Measurements from ENCODE around the gene SFT2D2.

Gene SFT2D2

GRCh38 chr1:168243636-168244212 lies 17.9 kb downstream of the SFT2D2 start:
- DNase-seq (ENCODE audit: low read depth, low spot score) = no peak
- ChIA-PET CTCF (interaction anchor here (0.6 to 1.5 kb wide), 3 partner anchors 9 to 98 kb away, joined by 3 to 6 read pairs (median 3); no protein-coding TSS in a partner anchor), POLR2A (no interaction called here)
- TF ChIP-seq, protein P1, sequence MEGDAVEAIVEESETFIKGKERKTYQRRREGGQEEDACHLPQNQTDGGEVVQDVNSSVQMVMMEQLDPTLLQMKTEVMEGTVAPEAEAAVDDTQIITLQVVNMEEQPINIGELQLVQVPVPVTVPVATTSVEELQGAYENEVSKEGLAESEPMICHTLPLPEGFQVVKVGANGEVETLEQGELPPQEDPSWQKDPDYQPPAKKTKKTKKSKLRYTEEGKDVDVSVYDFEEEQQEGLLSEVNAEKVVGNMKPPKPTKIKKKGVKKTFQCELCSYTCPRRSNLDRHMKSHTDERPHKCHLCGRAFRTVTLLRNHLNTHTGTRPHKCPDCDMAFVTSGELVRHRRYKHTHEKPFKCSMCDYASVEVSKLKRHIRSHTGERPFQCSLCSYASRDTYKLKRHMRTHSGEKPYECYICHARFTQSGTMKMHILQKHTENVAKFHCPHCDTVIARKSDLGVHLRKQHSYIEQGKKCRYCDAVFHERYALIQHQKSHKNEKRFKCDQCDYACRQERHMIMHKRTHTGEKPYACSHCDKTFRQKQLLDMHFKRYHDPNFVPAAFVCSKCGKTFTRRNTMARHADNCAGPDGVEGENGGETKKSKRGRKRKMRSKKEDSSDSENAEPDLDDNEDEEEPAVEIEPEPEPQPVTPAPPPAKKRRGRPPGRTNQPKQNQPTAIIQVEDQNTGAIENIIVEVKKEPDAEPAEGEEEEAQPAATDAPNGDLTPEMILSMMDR (IDR thresholded peaks at IDR 0.05; ENCODE audit: insufficient read depth, low read length, missing control alignments) = no peak
- H3K4me3 ChIP-seq (ENCODE audit: low read depth, low read length) = no peak overlapping the region

DNA sequence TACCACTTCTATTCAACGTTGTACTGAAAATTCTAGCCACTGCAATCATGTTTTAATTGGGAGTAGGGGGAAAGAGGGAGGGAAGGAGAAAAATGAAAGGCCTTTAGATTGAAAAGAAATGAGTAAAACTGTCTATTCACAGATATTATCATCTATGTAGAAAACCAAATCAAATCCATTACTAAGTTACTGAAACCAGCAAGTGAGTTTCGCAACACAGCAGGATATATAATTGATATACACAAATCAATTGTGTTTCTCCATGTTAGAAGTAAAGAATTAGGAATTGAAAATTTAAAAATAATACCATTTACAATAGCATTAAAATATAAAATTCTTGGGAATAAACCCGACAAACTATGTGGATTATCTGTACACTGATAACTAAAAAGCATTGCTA lies 19.2 kb downstream of the SFT2D2 start:
- CTCF ChIA-PET = interaction anchor here (1.5 to 2.0 kb wide), 2 partner anchors 10 to 100 kb away, joined by 3 to 15 read pairs; no protein-coding TSS in a partner anchor
- POLR2A ChIA-PET = no interaction called here
- TF ChIP-seq, protein P1 (IDR thresholded peaks at IDR 0.05; ENCODE audit: insufficient read depth, low read length, missing control alignments) = no peak
- H3K4me3 ChIP-seq (ENCODE audit: low read depth, low read length) = no peak overlapping the region
- DNase-seq (ENCODE audit: low read depth, low spot score) = no peak

- H3K4me3 ChIP-seq (ENCODE audit: low read depth, low read length) = no peak overlapping the region
- ChIA-PET CTCF (interaction anchor here (0.7 to 2.0 kb wide), 3 partner anchors 11 to 24 kb away, joined by 3 to 15 read pairs (median 3); no protein-coding TSS in a partner anchor), POLR2A (no interaction called here)
- TF ChIP-seq, protein P1 (IDR thresholded peaks at IDR 0.05; ENCODE audit: insufficient read depth, low read length, missing control alignments) = no peak
- DNase-seq (ENCODE audit: low read depth, low spot score) = no peak
These were observed 20.7 kb downstream of the SFT2D2 start for GRCh38 chr1:168246506-168246905.

DNA sequence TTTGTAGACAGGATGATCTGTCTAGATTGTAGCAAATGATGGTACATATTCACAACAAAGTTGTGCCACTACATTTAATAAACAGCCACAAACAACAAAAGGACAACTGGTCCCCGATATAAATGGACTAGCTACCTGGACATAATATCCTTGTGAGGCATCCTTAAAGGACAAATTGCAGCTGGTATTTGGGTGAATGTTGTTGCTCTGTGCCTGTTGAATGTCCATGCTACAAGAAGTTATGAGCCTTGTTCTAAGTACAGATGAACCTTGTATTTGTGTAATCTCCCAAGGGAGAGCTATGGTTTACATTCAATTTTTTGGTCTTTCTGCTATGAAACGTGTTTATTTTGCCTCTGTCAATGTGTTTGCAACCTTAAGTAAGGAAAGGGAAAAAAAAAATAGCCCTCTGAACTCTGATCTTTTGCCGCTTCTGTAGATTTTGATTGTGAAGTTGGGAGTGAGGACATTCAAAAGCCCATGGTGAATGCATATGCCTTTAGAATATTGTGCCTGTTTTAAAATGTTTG lies 26.5 kb downstream of the SFT2D2 start:
- POLR2A ChIA-PET = no interaction called here
- CTCF ChIA-PET = interaction anchor here (2.9 kb wide), 1 partner anchor 17 kb away, joined by 13 read pairs; no protein-coding TSS in a partner anchor
- no peak overlapping the region for H3K4me3 ChIP-seq (ENCODE audit: low read depth, low read length)
- TF ChIP-seq, protein P1 (IDR thresholded peaks at IDR 0.05; ENCODE audit: insufficient read depth, low read length, missing control alignments) = no peak
- no peak for DNase-seq (ENCODE audit: low read depth, low spot score)

DNA sequence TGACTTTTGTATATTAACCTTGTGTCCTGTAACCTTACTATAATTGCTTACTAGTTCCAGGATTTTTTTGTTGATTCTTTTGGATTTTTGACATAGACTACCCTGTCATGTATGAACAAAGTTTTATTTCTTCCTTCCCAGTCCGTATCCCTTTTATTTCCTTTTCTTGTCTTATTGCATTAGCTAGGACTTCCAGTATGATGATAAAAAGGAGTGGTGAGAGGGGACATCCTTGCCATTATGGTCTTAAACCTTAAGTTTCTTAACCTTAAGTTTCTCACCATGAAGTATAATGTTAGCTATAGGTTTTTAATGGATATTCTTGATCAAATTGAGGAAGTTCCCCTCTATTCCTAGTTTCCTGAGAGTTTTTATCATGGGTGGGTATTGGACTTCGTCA lies 30.4 kb downstream of the SFT2D2 start:
- CTCF ChIA-PET = interaction anchor here (0.7 to 1.7 kb wide), 2 partner anchors 9 to 21 kb away, joined by 3 to 8 read pairs; no protein-coding TSS in a partner anchor

DNA sequence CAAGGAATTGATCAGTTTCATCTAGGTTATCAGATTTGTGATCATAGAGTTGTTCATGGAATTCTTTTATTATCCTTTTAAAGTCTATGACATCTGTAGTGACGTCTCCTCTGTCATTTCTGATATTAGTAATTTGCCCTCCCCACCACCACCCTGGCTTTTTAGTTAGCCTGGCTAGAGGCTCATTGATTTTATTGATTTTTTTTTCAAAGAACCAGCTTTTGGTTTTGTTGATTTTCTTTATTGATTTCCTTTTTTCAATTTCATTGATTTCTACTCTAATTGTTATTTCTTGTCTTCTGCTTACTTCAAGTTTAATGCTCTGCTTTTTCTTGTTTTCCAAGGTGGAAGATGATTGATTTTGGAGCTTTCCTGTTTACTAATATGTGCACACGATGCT lies 31.6 kb downstream of the SFT2D2 start:
- H3K4me3 ChIP-seq (ENCODE audit: low read depth, low read length) = no peak overlapping the region
- TF ChIP-seq, protein P1 (IDR thresholded peaks at IDR 0.05; ENCODE audit: insufficient read depth, low read length, missing control alignments) = no peak
- no peak for DNase-seq (ENCODE audit: low read depth, low spot score)
- POLR2A ChIA-PET = no interaction called here
- CTCF ChIA-PET = no interaction called here

More for the DNA sequence above, 30.4 kb downstream of the SFT2D2 start:
- POLR2A ChIA-PET = no interaction called here
- no peak for DNase-seq (ENCODE audit: low read depth, low spot score)
- TF ChIP-seq, protein P1 (IDR thresholded peaks at IDR 0.05; ENCODE audit: insufficient read depth, low read length, missing control alignments) = no peak
- H3K4me3 ChIP-seq (ENCODE audit: low read depth, low read length) = no peak overlapping the region

Data from AG04449 (cell line).